ENCODE results near the gene PDZRN3.

Gene PDZRN3

GRCh38 chr3:73504239-73504638 lies 120.5 kb downstream of the PDZRN3 start:
- no peak for DNase-seq (ENCODE audit: low read depth, low spot score)
- H3K4me3 ChIP-seq (ENCODE audit: low read depth, low read length) = no peak overlapping the region
- ChIA-PET CTCF (interaction anchor here (1.6 to 3.2 kb wide), 3 partner anchors 9 to 408 kb away, joined by 4 to 37 read pairs (median 13); no protein-coding TSS in a partner anchor), POLR2A (no interaction called here)
- no peak for TF ChIP-seq CTCF (IDR thresholded peaks at IDR 0.05; ENCODE audit: insufficient read depth, low read length, missing control alignments)

GRCh38 chr3:73503781-73504180 lies 121.0 kb downstream of the PDZRN3 start:
- peak overlapping the region; percentile 24 for H3K4me3 ChIP-seq (ENCODE audit: low read depth, low read length)
- ChIA-PET CTCF (interaction anchor here (0.8 to 4.7 kb wide), 13 partner anchors 8 to 407 kb away, joined by 3 to 101 read pairs (median 7); no protein-coding TSS in a partner anchor), POLR2A (no interaction called here)
- no peak for DNase-seq (ENCODE audit: low read depth, low spot score)
- TF ChIP-seq CTCF (IDR thresholded peaks at IDR 0.05; ENCODE audit: insufficient read depth, low read length, missing control alignments) = no peak

GRCh38 chr3:73502609-73503583 lies 121.8 kb downstream of the PDZRN3 start:
- CTCF ChIA-PET = interaction anchor here (0.6 to 4.7 kb wide), 42 partner anchors 8 to 417 kb away, joined by 3 to 101 read pairs (median 4); no protein-coding TSS in a partner anchor
- H3K4me3 ChIP-seq (ENCODE audit: low read depth, low read length) = no peak overlapping the region; the same call in 1 of the 2 replicates
- POLR2A ChIA-PET = no interaction called here
- TF ChIP-seq CTCF (IDR thresholded peaks at IDR 0.05; ENCODE audit: insufficient read depth, low read length, missing control alignments) = peak; percentile 70
- peak; percentile 77 for DNase-seq (ENCODE audit: low read depth, low spot score)

GRCh38 chr3:73500321-73500720 lies 124.4 kb downstream of the PDZRN3 start:
- H3K4me3 ChIP-seq (ENCODE audit: low read depth, low read length) = no peak overlapping the region
- DNase-seq (ENCODE audit: low read depth, low spot score) = no peak
- ChIA-PET POLR2A (interaction anchor here (0.7 kb wide), 1 partner anchor 146 kb away, joined by 3 read pairs; no protein-coding TSS in a partner anchor), CTCF (interaction anchor here (0.7 to 4.7 kb wide), 14 partner anchors 8 to 649 kb away, joined by 3 to 101 read pairs (median 6); partner anchors contain the start of gene PDZRN3)
- TF ChIP-seq CTCF (IDR thresholded peaks at IDR 0.05; ENCODE audit: insufficient read depth, low read length, missing control alignments) = no peak

GRCh38 chr3:73499787-73500186 lies 125.0 kb downstream of the PDZRN3 start:
- DNase-seq (ENCODE audit: low read depth, low spot score) = no peak
- POLR2A ChIA-PET = no interaction called here
- H3K4me3 ChIP-seq (ENCODE audit: low read depth, low read length) = no peak overlapping the region
- CTCF ChIA-PET = interaction anchor here (1.3 to 4.7 kb wide), 9 partner anchors 9 to 399 kb away, joined by 3 to 101 read pairs (median 8); no protein-coding TSS in a partner anchor
- TF ChIP-seq CTCF (IDR thresholded peaks at IDR 0.05; ENCODE audit: insufficient read depth, low read length, missing control alignments) = no peak

Data from AG04449 (cell line).